ENCODE data around the gene OVOL2.
"Not testable (repeated sequence)": the region's sequence is repeated elsewhere in the genome, so short reads cannot be mapped to it uniquely, and the experiment has no call there.

The OVOL2 gene

DNA sequence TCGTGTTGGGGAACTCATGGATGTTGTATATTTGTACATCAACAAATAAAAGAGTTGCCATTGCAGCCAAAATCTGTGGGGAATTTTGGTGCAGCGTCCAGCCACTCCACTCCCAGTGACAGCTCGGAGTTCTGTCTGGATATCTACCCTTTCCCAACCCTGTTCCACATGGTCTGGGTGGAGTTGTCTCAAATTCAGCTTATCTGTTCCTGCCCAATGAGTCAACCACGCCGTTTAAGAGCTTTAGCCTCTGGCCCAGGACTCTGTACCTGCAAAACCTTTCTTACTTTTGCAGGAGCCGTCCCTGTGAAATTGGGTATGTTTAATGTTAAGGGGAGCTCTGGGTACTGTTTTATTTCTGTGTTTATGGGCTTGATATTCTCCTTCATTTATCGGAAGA is 33.9 kb upstream of the OVOL2 start:
- TF ChIP-seq, protein P1, sequence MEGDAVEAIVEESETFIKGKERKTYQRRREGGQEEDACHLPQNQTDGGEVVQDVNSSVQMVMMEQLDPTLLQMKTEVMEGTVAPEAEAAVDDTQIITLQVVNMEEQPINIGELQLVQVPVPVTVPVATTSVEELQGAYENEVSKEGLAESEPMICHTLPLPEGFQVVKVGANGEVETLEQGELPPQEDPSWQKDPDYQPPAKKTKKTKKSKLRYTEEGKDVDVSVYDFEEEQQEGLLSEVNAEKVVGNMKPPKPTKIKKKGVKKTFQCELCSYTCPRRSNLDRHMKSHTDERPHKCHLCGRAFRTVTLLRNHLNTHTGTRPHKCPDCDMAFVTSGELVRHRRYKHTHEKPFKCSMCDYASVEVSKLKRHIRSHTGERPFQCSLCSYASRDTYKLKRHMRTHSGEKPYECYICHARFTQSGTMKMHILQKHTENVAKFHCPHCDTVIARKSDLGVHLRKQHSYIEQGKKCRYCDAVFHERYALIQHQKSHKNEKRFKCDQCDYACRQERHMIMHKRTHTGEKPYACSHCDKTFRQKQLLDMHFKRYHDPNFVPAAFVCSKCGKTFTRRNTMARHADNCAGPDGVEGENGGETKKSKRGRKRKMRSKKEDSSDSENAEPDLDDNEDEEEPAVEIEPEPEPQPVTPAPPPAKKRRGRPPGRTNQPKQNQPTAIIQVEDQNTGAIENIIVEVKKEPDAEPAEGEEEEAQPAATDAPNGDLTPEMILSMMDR (IDR thresholded peaks at IDR 0.05; ENCODE audit: low read depth, low read length, missing control alignments): no peak
- H3K4me3 ChIP-seq (replicated peaks; ENCODE audit: low read depth, low read length): no peak overlapping the region
- DNase-seq (ENCODE audit: extremely low read depth, low read depth): no peak

DNA sequence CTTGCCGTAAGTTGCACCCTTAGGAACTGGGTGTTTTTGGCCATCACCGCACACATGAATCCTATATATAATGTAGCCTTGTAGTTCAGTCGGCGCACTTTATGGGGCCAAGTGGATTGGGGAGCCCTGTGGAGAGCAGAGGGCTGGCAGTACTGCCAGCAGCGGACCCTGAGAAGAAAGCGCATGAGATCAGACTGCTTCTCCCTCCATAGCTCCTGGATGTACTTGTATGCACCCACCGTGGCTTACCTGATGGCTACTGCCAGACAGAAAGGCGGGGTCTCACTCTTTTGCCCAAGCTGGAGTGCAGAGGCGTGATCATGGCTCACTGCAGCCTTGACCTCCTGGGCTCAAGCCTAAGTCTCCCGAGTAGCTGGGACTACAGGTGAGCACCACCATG is 32.8 kb upstream of the OVOL2 start:
- DNase-seq (ENCODE audit: extremely low read depth, low read depth): no peak
- no peak overlapping the region for H3K4me3 ChIP-seq (replicated peaks; ENCODE audit: low read depth, low read length)
- TF ChIP-seq, protein P1 (IDR thresholded peaks at IDR 0.05; ENCODE audit: low read depth, low read length, missing control alignments): no peak

GRCh38 chr20:18090044-18090443 is 32.3 kb upstream of the OVOL2 start:
- no peak for DNase-seq (ENCODE audit: extremely low read depth, low read depth)
- TF ChIP-seq, protein P1 (IDR thresholded peaks at IDR 0.05; ENCODE audit: low read depth, low read length, missing control alignments): no peak
- no peak overlapping the region for H3K4me3 ChIP-seq (replicated peaks; ENCODE audit: low read depth, low read length)

DNA sequence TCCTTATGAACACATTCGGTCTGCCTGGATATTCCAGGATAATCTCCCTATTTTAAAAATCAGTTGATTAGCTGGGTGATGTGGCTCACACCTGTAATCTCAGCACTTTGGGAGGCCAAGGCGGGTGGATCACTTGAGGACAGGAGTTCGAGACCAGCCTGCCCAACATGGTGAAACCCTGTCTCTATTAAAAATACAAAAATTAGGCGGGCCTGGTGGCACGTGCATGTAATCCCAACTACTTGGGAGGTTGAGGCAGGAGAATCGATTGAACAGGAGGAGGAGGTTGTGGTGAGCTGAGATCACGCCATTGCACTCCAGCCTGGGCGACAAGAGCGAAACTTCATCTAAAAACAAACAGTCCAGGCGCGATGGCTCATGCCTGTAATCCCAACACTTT is 31.1 kb upstream of the OVOL2 start:
- not testable (repeated sequence) for DNase-seq (ENCODE audit: extremely low read depth, low read depth); H3K4me3 ChIP-seq (replicated peaks; ENCODE audit: low read depth, low read length)

DNA sequence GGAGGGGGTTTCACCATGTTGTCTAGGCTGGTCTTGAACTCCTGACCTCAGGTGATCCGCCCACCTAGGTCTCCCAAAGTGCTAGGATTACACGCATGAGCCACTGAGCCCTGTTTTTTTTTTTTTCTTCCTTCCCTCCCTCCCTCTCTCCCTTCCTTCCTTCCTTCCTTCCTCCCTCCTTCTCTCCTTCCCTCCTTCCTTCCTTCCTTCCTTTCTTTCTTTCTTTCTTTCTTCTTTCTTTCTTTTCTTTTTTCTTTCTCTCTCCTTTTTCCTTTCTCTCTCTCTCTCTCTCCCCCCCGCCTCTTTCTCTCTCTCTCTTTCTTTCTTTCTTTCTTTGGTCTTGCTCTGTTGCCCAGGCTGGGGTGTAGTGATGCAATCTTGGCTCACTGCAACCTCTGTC is 30.6 kb upstream of the OVOL2 start:
- not testable (repeated sequence) for DNase-seq (ENCODE audit: extremely low read depth, low read depth); H3K4me3 ChIP-seq (replicated peaks; ENCODE audit: low read depth, low read length)

DNA sequence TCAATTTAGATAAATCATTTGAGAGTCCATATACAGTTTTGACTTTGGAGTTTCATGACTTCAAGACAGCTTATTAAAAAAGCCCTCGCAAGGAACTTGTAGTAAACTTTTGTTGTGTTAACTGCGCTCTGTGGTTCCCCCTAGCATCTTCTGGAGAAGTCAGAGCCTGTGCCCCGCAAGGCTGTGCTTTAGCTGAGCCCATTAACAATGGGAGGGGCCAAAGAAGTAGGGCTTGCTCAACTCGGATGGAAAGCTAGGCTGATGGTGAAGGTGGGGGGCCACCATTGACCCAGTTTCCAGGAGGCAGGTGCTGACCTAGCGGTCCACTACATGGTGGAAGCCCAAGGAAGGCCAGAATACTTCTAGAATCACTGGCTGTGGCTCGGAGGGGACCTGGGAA is 29.3 kb upstream of the OVOL2 start:
- DNase-seq (ENCODE audit: extremely low read depth, low read depth): no peak
- TF ChIP-seq, protein P1 (IDR thresholded peaks at IDR 0.05; ENCODE audit: low read depth, low read length, missing control alignments): no peak
- H3K4me3 ChIP-seq (replicated peaks; ENCODE audit: low read depth, low read length): no peak overlapping the region

DNA sequence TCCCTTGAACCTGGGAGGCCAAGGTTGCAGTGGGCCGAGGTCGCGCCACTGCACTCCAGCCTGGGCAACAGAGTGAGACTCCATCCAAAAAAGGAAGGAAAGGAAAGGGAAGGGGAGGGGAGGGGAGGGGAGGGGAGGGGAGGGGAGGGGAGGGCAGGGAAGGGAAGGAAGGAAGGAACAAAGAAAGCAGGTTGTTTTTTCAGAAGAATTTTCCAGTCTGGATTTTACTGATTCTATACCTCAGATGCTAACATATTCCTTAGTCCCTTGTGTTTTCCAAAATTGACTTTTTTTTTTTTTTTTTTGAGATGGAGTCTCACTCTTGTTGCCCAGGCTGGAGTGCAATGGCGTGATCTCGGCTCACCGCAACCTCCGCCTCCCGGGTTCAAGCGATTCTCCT is 23.1 kb upstream of the OVOL2 start:
- not testable (repeated sequence) for H3K4me3 ChIP-seq (replicated peaks; ENCODE audit: low read depth, low read length); DNase-seq (ENCODE audit: extremely low read depth, low read depth)

GRCh38 chr20:18079756-18080353 is 22.1 kb upstream of the OVOL2 start:
- TF ChIP-seq, protein P1 (IDR thresholded peaks at IDR 0.05; ENCODE audit: low read depth, low read length, missing control alignments): no peak
- DNase-seq (ENCODE audit: extremely low read depth, low read depth): no peak
- no peak overlapping the region for H3K4me3 ChIP-seq (replicated peaks; ENCODE audit: low read depth, low read length)

Data from HFF-Myc (cell line).